ENCODE measurements around the gene WSCD1.

WSCD1 gene

GRCh38 chr17:6069539-6070429 lies at the start of gene WSCD1:
Gene WSCD1 (plus strand): TSS chr17:6070379. CDS start chr17:6080659, 10,280 bp downstream.
- no peak for DNase-seq (ENCODE audit: low read depth)

GRCh38 chr17:6021011-6021400 lies 49.2 kb upstream of the WSCD1 start:
- no peak for DNase-seq (ENCODE audit: low read depth)

GRCh38 chr17:6021627-6022026 lies 48.6 kb upstream of the WSCD1 start:
- DNase-seq (ENCODE audit: low read depth) = no peak

DNA sequence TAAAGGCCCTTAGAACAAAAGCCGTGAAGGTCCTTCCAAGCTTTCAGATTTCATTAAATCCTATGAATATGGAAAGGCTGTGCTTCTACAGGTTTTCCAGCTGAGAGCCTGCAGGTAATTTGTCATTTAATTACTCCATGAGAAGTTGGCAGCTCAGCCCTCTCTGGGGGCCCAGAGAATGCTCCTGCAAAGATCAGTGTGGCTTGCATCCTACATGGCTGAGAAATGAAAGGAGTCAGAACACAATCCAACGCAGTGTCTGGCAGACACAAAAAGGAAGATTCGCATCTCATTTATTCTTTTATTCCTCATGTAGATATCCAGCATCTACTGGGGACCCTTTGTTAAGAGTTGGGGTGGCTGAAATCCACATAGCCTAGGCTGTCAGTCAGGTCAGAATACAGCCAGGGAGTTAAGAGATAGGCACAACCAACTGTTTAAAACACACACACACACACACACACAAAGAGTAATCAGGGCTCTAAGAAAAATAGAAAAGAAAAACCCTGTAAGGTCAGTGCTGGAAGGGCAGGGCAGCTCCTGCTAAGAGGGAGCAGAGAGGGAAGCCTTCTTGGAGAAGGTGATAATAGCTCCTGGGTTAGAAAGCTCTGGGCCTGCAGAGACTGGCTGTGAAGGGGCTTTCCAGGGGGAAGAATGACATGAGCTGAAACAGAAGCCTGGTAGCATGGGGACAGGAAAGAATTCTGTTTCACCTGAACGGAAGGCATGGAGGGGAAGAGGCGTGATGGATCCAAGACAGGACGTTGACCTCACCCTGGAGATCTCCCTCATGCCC lies 46.9 kb upstream of the WSCD1 start:
- DNase-seq (ENCODE audit: low read depth) = no peak

GRCh38 chr17:6024576-6024975 lies 45.6 kb upstream of the WSCD1 start:
- no peak for DNase-seq (ENCODE audit: low read depth)

GRCh38 chr17:6027342-6028024 lies 42.7 kb upstream of the WSCD1 start:
- no peak for DNase-seq (ENCODE audit: low read depth)

DNA sequence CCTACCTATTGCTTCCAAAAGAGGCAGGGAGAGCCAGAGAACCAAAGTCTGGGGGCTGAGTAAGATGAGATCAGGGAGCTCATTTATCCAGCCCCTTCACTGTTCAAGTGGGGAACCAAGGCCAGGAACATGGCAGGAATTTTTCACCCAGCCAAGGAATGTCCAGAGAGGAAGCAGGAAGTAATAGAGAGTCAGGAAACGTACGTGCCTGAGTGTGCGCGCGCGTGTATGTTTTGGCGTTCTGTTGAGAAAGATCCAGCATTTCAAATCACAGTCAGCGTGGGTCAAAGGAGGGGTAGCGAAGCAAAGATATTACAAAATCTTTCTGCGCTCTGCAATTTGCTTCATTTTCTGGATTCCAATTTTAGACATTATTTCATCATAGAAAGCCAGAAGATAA lies 41.9 kb upstream of the WSCD1 start:
- DNase-seq (ENCODE audit: low read depth) = no peak

- DNase-seq (ENCODE audit: low read depth) = no peak
These were observed 34.3 kb upstream of the WSCD1 start for GRCh38 chr17:6035801-6036394.

- DNase-seq (ENCODE audit: low read depth) = no peak
These were observed 29.7 kb upstream of the WSCD1 start for GRCh38 chr17:6040504-6040903.

GRCh38 chr17:6041246-6041645 lies 28.9 kb upstream of the WSCD1 start:
- no peak for DNase-seq (ENCODE audit: low read depth)

GRCh38 chr17:6043405-6043804 lies 26.8 kb upstream of the WSCD1 start:
- DNase-seq (ENCODE audit: low read depth) = no peak

DNA sequence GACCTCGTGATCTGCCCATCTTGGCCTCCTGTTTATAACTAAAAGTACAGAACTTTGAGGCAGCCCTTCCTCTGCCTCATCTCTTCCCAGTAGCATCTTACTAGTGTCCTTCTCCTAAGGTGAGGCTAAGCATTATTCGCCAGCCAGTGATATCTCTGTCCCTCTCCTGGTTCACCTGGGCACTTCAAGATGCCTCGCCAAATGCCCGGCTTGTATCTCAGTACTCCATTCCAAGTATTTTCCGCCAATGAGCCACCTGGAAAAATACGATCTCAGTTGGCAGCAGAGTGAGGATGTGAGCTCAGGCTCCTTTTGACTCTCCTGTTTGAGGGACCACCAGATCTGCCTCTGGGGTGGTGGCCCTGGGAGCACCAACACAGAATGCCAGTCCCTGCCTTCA lies 25.9 kb upstream of the WSCD1 start:
- no peak for DNase-seq (ENCODE audit: low read depth)

DNA sequence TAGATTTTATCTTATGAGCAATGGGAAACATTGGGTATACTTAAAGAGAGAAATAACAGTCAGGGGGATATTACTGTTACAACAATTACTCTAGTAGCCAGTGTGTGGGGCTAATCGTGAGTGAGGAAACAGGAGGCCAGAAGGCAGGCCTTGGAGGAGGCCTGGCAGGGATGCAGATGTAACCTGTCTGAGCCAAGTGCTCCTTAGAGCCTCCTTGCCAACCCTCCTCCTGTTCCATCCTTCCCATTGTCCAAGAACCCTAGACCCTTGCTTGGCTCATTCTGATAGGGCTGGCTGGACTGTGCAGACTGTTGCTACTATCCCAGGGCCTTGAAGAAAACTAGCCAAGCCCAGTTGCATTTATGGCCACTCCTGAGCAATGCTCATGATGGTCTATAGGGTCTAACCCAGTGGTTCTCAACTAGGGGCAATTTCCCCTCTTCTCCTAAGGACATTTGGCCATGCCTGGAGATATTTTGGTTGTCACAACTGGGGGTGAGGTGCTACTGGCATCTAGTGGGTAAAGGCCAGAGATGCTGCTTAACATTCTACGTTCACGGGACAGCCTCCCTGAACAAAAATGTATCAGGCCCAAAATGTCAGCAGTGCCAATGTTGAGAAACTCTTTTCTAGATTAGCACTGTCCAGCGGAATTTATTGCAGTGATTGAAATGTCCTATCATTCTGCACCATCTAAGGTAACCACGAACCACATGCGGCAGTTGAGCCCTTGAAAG lies 24.4 kb upstream of the WSCD1 start:
- no peak for DNase-seq (ENCODE audit: low read depth)

GRCh38 chr17:6046431-6046830 lies 23.7 kb upstream of the WSCD1 start:
- no peak for DNase-seq (ENCODE audit: low read depth)

GRCh38 chr17:6046931-6047330 lies 23.2 kb upstream of the WSCD1 start:
- no peak for DNase-seq (ENCODE audit: low read depth)

DNA sequence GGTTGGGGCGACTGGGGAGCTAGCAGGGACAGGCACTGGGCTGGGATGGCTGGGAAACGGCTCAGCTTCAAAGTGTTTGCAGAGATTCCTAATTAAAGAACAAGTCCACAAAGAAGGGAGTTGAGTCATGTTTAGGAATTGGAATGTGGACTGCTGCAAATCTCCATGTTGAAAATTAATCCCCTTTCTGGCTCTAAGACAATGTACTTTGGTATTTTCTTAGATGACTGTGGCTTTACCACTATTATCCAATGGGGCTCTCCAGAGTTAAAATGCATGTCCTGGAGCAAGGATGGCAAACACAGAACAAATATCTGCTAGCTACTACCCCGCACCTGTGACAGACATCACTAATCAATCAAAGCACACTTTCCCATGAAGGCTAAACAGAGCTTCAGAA lies 22.2 kb upstream of the WSCD1 start:
- no peak for DNase-seq (ENCODE audit: low read depth)

- no peak for DNase-seq (ENCODE audit: low read depth)
These were observed 21.7 kb upstream of the WSCD1 start for GRCh38 chr17:6048486-6048885.

DNA sequence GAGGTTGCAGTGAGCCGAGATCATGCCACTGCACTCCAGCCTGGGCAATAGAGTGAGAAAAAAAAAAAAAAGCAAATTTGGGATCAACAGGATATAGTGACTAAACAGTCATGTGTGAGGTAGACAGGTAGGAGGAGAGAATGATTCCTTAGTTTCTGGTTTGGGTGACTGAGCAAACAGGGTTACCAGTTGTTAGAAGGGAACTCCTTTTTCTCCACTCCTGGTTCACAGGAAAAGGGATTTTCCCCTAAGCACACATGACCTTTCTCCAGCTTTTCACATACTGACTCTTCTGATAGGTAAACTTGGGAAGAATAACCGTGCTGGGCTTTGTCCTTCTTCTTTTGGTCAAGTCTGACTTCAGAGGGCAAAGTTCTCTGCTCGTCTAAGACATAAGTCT lies 17.3 kb upstream of the WSCD1 start:
- DNase-seq (ENCODE audit: low read depth) = no peak

- DNase-seq (ENCODE audit: low read depth) = no peak
These were observed 15.8 kb upstream of the WSCD1 start for GRCh38 chr17:6054372-6054771.

- DNase-seq (ENCODE audit: low read depth) = no peak
These were observed 14.1 kb upstream of the WSCD1 start for GRCh38 chr17:6056104-6056503.

- no peak for DNase-seq (ENCODE audit: low read depth)
These were observed 12.6 kb upstream of the WSCD1 start for GRCh38 chr17:6057562-6057961.

GRCh38 chr17:6059406-6059805 lies 10.8 kb upstream of the WSCD1 start:
- DNase-seq (ENCODE audit: low read depth) = no peak

Data from stimulated activated CD8-positive, alpha-beta memory T cell treated with anti-CD3 and anti-CD28 coated beads, Interleukin-4, amount 100 ng/mL, for 24 hours (primary cell).